ENCODE results near the gene PPP1R12A.
"Not testable (repeated sequence)": the region's sequence is repeated elsewhere in the genome, so short reads cannot be mapped to it uniquely, and the experiment has no call there.

The PPP1R12A gene

GRCh38 chr12:79826267-79827128, 108.4 kb downstream of the PPP1R12A start:
- no peak overlapping the region for H3K4me3 ChIP-seq
- no peak for DNase-seq (ENCODE audit: low spot score)
- no peak overlapping the region for H3K27ac ChIP-seq
- no peak for TF ChIP-seq CTCF (IDR thresholded peaks at IDR 0.05)

GRCh38 chr12:79822475-79822874, 112.4 kb downstream of the PPP1R12A start:
- no peak overlapping the region for H3K4me3 ChIP-seq
- no peak for TF ChIP-seq CTCF (IDR thresholded peaks at IDR 0.05)
- no peak for DNase-seq (ENCODE audit: low spot score)
- H3K27ac ChIP-seq, result no peak overlapping the region

- Histone ChIP-seq H3K27ac (peak overlapping the region; percentile 18 to 30), H3K4me3 (peak overlapping the region; percentile 19)
- no peak for DNase-seq (ENCODE audit: low spot score)
- no peak for TF ChIP-seq CTCF (IDR thresholded peaks at IDR 0.05)
These were observed 116.0 kb downstream of the PPP1R12A start for GRCh38 chr12:79818856-79819255.

GRCh38 chr12:79784366-79785065, 150.4 kb downstream of the PPP1R12A start:
- H3K4me3 ChIP-seq; DNase-seq (ENCODE audit: low spot score): not testable (repeated sequence)
- peak overlapping the region in 1 of 2 donors; percentile 5 for H3K27ac ChIP-seq

GRCh38 chr12:79782172-79782900, 152.6 kb downstream of the PPP1R12A start:
- TF ChIP-seq CTCF (IDR thresholded peaks at IDR 0.05), result no peak
- peak overlapping the region in 1 of 2 donors; percentile 39 for H3K27ac ChIP-seq
- H3K4me3 ChIP-seq, result no peak overlapping the region
- DNase-seq (ENCODE audit: low spot score), result no peak

GRCh38 chr12:79778802-79779448, 156.0 kb downstream of the PPP1R12A start:
- DNase-seq (ENCODE audit: low spot score), result no peak
- Histone ChIP-seq H3K27ac (no peak overlapping the region), H3K4me3 (no peak overlapping the region)
- no peak for TF ChIP-seq CTCF (IDR thresholded peaks at IDR 0.05)

GRCh38 chr12:79776111-79776510, 158.8 kb downstream of the PPP1R12A start:
- H3K27ac ChIP-seq, result peak overlapping the region; percentile 24 to 25
- TF ChIP-seq CTCF (IDR thresholded peaks at IDR 0.05), result no peak
- DNase-seq (ENCODE audit: low spot score), result no peak
- no peak overlapping the region for H3K4me3 ChIP-seq
